Liver (tissue), 3 donors: ENCODE measurements around the gene CLDN16.

Experiments used
- FOXA1 ChIP-seq: IDR thresholded peaks from 2 replicates; pipeline ENCODE4 v1.6.1; 2016; ENCODE audit warnings: antibody characterized with exemption
- HNF4G ChIP-seq: IDR thresholded peaks from 2 replicates; pipeline ENCODE4 v1.6.1; 2016; ENCODE audit warnings: antibody characterized with exemption
- JUND ChIP-seq, 2 donors: IDR thresholded peaks; 2 replicates each; pipeline ENCODE4 v1.6.1; 2016; ENCODE audit warnings: antibody characterized with exemption in 2 of 2
- REST ChIP-seq: IDR thresholded peaks from 2 replicates; pipeline ENCODE4 v1.6.1; 2016; ENCODE audit warnings: antibody characterized with exemption, mild to moderate bottlenecking
- RXRA ChIP-seq, 2 donors: IDR thresholded peaks; 2 replicates each; pipeline ENCODE4 v1.6.1; 2017 to 2018; ENCODE audit warnings: antibody characterized with exemption in 2 of 2, mild to moderate bottlenecking in 1 of 2
- TAF1 ChIP-seq: conservative IDR thresholded peaks from 2 replicates; pipeline ENCODE4 v1.6.1; 2016; ENCODE audit warnings: antibody characterized with exemption, mild to moderate bottlenecking
- YY1 ChIP-seq: IDR thresholded peaks from 2 replicates; pipeline ENCODE4 v1.6.1; 2016; ENCODE audit warnings: antibody characterized with exemption, mild to moderate bottlenecking
- TF ChIP-seq, protein P1 (sequence below): fragments of 150-350 bp; IDR thresholded peaks from 2 replicates; pipeline ENCODE4 v1.5.1; 2017; ENCODE audit warnings: improper control_type of control experiment, low read depth, low read length; ENCODE audit not compliant: missing input control
- TF ChIP-seq, protein P2 (sequence below): IDR thresholded peaks from 2 replicates; pipeline ENCODE4 v1.6.1; 2016; ENCODE audit warnings: antibody characterized with exemption
- TF ChIP-seq, protein P3 (sequence below): IDR thresholded peaks from 2 replicates; pipeline ENCODE4 v1.6.1; 2016; ENCODE audit warnings: antibody characterized with exemption
- donor health status: healthy.
- donor health status: healthy.

DNA sequence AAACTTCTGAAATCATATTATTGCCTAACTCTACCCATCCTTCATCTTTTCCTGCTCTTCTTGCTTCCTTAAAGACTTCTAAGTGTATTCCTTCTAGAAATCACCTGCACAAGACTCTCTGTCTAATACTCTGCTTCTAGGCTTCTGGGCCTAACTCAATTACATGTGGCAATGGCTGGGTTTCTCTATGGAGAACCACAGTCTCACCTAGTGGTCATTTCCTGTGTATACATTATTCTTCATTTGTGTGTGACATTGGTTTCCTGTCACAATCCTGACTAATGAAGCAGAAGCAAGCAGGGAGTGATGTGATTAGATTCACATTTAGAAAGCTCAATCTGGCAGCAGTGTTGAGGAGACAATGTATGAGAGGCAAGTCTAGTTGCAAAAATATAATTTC, 48.8 kb upstream of the CLDN16 start:
- TF ChIP-seq, protein P1, sequence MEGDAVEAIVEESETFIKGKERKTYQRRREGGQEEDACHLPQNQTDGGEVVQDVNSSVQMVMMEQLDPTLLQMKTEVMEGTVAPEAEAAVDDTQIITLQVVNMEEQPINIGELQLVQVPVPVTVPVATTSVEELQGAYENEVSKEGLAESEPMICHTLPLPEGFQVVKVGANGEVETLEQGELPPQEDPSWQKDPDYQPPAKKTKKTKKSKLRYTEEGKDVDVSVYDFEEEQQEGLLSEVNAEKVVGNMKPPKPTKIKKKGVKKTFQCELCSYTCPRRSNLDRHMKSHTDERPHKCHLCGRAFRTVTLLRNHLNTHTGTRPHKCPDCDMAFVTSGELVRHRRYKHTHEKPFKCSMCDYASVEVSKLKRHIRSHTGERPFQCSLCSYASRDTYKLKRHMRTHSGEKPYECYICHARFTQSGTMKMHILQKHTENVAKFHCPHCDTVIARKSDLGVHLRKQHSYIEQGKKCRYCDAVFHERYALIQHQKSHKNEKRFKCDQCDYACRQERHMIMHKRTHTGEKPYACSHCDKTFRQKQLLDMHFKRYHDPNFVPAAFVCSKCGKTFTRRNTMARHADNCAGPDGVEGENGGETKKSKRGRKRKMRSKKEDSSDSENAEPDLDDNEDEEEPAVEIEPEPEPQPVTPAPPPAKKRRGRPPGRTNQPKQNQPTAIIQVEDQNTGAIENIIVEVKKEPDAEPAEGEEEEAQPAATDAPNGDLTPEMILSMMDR = peak; percentile 34
- TF ChIP-seq RXRA (IDR thresholded peaks at IDR 0.05) (no peak), TAF1 (no peak), HNF4G (no peak), REST (no peak), JUND (IDR thresholded peaks at IDR 0.05) (no peak), YY1 (no peak), FOXA1 (no peak)
- TF ChIP-seq, protein P2, sequence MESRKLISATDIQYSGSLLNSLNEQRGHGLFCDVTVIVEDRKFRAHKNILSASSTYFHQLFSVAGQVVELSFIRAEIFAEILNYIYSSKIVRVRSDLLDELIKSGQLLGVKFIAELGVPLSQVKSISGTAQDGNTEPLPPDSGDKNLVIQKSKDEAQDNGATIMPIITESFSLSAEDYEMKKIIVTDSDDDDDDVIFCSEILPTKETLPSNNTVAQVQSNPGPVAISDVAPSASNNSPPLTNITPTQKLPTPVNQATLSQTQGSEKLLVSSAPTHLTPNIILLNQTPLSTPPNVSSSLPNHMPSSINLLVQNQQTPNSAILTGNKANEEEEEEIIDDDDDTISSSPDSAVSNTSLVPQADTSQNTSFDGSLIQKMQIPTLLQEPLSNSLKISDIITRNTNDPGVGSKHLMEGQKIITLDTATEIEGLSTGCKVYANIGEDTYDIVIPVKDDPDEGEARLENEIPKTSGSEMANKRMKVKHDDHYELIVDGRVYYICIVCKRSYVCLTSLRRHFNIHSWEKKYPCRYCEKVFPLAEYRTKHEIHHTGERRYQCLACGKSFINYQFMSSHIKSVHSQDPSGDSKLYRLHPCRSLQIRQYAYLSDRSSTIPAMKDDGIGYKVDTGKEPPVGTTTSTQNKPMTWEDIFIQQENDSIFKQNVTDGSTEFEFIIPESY = no peak
- TF ChIP-seq, protein P3, sequence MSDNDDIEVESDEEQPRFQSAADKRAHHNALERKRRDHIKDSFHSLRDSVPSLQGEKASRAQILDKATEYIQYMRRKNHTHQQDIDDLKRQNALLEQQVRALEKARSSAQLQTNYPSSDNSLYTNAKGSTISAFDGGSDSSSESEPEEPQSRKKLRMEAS = no peak
